Transverse colon (tissue), 4 donors: ENCODE data around the gene SOD2.

Experiments
- CTCF ChIP-seq, 5 experiments: fragments of 200-600 bp in 3 of 5; fragments of 450-650 bp in 2 of 5; sonication (generic) in 3 of 5; IDR thresholded peaks; 1 replicate in 2 of 5; 2 replicates in 3 of 5; pipeline ENCODE4 v1.5.1; 2016 to 2017; ENCODE audit warnings: antibody characterized with exemption in 5 of 5, inconsistent platforms in 3 of 5, mild to moderate bottlenecking in 2 of 5, moderate library complexity in 1 of 5
- EP300 ChIP-seq: sonication (generic); formaldehyde crosslinking; IDR thresholded peaks from one replicate; pipeline ENCODE4 v1.6.1; 2017; ENCODE audit warnings: antibody characterized with exemption, low read depth
- POLR2AphosphoS5 ChIP-seq, 3 donors: sonication (generic); formaldehyde crosslinking; IDR thresholded peaks; one replicate each; pipeline ENCODE4 v1.6.1; 2016; ENCODE audit warnings: antibody characterized with exemption in 3 of 3

- TF ChIP-seq CTCF (IDR thresholded peaks at IDR 0.05) (no peak), POLR2AphosphoS5 (IDR thresholded peaks at IDR 0.05) (no peak), EP300 (no peak)
These were observed 20.9 kb upstream of the SOD2 start for GRCh38 chr6:159713984-159714383.
